T-helper 1 cell treated with Interleukin-12 subunit alpha and Interleukin-12 subunit beta and Interleukin-4 antibody, amounts not matched to agents 30 μg/mL and 1 μg/mL, for 36 hours (primary cell): ENCODE results near the gene USP47.

Experiments
- H3K27ac Mint-ChIP-seq: one replicate; pipeline ENCODE4 v1.8.0; 2021; ENCODE audit warnings: mild to moderate bottlenecking, mixed read lengths
- H3K27me3 Mint-ChIP-seq: one replicate; pipeline ENCODE4 v1.8.0; 2021; ENCODE audit warnings: low read depth, mixed read lengths
- H3K36me3 Mint-ChIP-seq: one replicate; pipeline ENCODE4 v1.8.0; 2021; ENCODE audit warnings: low read depth, mixed read lengths
- H3K4me1 Mint-ChIP-seq: one replicate; pipeline ENCODE4 v1.8.0; 2021; ENCODE audit warnings: low read depth, mixed read lengths
- H3K4me3 Mint-ChIP-seq: one replicate; pipeline ENCODE4 v1.8.0; 2021; ENCODE audit warnings: mild to moderate bottlenecking, moderate library complexity, mixed read lengths
- H3K9me3 Mint-ChIP-seq: one replicate; pipeline ENCODE4 v1.8.0; 2021; ENCODE audit warnings: mixed read lengths

Gene USP47

GRCh38 chr11:11966826-11967668, 125.3 kb downstream of the USP47 start:
- no peak overlapping the region for H3K27ac Mint-ChIP-seq
- no peaks in the 10 kb centered on the region for H3K4me1 Mint-ChIP-seq
- H3K9me3 Mint-ChIP-seq: no peaks in the 10 kb centered on the region
- no peaks in the 10 kb centered on the region for H3K36me3 Mint-ChIP-seq
- H3K27me3 Mint-ChIP-seq: peaks cover 3% of the 10 kb centered on the region
- H3K4me3 Mint-ChIP-seq: no peak overlapping the region

GRCh38 chr11:11967669-11968510, 126.1 kb downstream of the USP47 start:
- Mint-ChIP-seq H3K27ac (no peak overlapping the region), H3K4me1 (no peaks in the 10 kb centered on the region), H3K36me3 (no peaks in the 10 kb centered on the region), H3K9me3 (no peaks in the 10 kb centered on the region), H3K4me3 (no peak overlapping the region), H3K27me3 (peaks cover 3% of the 10 kb centered on the region)

- Mint-ChIP-seq H3K9me3 (no peaks in the 10 kb centered on the region), H3K27me3 (peaks cover 3% of the 10 kb centered on the region), H3K4me1 (no peaks in the 10 kb centered on the region), H3K36me3 (no peaks in the 10 kb centered on the region), H3K4me3 (no peak overlapping the region), H3K27ac (no peak overlapping the region)
Measured at GRCh38 chr11:11968511-11969280, 126.9 kb downstream of the USP47 start.

GRCh38 chr11:11969380-11970215, 127.8 kb downstream of the USP47 start:
- Mint-ChIP-seq H3K9me3 (no peaks in the 10 kb centered on the region), H3K4me3 (no peak overlapping the region), H3K4me1 (no peaks in the 10 kb centered on the region), H3K27ac (no peak overlapping the region), H3K36me3 (no peaks in the 10 kb centered on the region), H3K27me3 (peaks cover 3% of the 10 kb centered on the region)

- Mint-ChIP-seq H3K9me3 (no peaks in the 10 kb centered on the region), H3K27ac (no peak overlapping the region), H3K36me3 (no peaks in the 10 kb centered on the region), H3K27me3 (peaks cover 3% of the 10 kb centered on the region), H3K4me1 (peaks cover 3% of the 10 kb centered on the region), H3K4me3 (no peak overlapping the region)
Measured at GRCh38 chr11:11970556-11970955, 128.8 kb downstream of the USP47 start.

GRCh38 chr11:11971906-11972547, 130.3 kb downstream of the USP47 start:
- Mint-ChIP-seq H3K9me3 (no peaks in the 10 kb centered on the region), H3K27ac (no peak overlapping the region), H3K4me1 (peaks cover 3% of the 10 kb centered on the region)

GRCh38 chr11:11972730-11973341, 131.1 kb downstream of the USP47 start:
- no peak overlapping the region for H3K27ac Mint-ChIP-seq
- H3K36me3 Mint-ChIP-seq: no peaks in the 10 kb centered on the region
- peaks cover 3% of the 10 kb centered on the region for H3K4me1 Mint-ChIP-seq
- no peaks in the 10 kb centered on the region for H3K9me3 Mint-ChIP-seq
- H3K27me3 Mint-ChIP-seq: peaks cover 3% of the 10 kb centered on the region
- H3K4me3 Mint-ChIP-seq: no peak overlapping the region

More at GRCh38 chr11:11971906-11972547, 130.3 kb downstream of the USP47 start:
- Mint-ChIP-seq H3K27me3 (peaks cover 3% of the 10 kb centered on the region), H3K36me3 (no peaks in the 10 kb centered on the region), H3K4me3 (no peak overlapping the region)

- H3K9me3 Mint-ChIP-seq: no peaks in the 10 kb centered on the region
- peaks cover 3% of the 10 kb centered on the region for H3K4me1 Mint-ChIP-seq
- H3K27ac Mint-ChIP-seq: no peak overlapping the region
- no peak overlapping the region for H3K4me3 Mint-ChIP-seq
- peaks cover 5% of the 10 kb centered on the region for H3K27me3 Mint-ChIP-seq
- no peaks in the 10 kb centered on the region for H3K36me3 Mint-ChIP-seq
Measured at GRCh38 chr11:11973361-11973800, 131.6 kb downstream of the USP47 start.

GRCh38 chr11:11973866-11974265, 132.1 kb downstream of the USP47 start:
- Mint-ChIP-seq H3K36me3 (no peaks in the 10 kb centered on the region), H3K27ac (no peak overlapping the region), H3K4me3 (no peak overlapping the region), H3K27me3 (peaks cover 7% of the 10 kb centered on the region), H3K9me3 (no peaks in the 10 kb centered on the region), H3K4me1 (peaks cover 3% of the 10 kb centered on the region)

- Mint-ChIP-seq H3K4me3 (no peak overlapping the region), H3K27me3 (peaks cover 4% of the 10 kb centered on the region), H3K4me1 (peaks cover 3% of the 10 kb centered on the region), H3K27ac (no peak overlapping the region), H3K36me3 (no peaks in the 10 kb centered on the region), H3K9me3 (no peaks in the 10 kb centered on the region)
Measured at GRCh38 chr11:11975201-11976092, 133.7 kb downstream of the USP47 start.

- Mint-ChIP-seq H3K4me3 (no peak overlapping the region), H3K27me3 (peaks cover 4% of the 10 kb centered on the region), H3K9me3 (no peaks in the 10 kb centered on the region), H3K4me1 (peaks cover 3% of the 10 kb centered on the region), H3K36me3 (no peaks in the 10 kb centered on the region), H3K27ac (no peak overlapping the region)
Measured at GRCh38 chr11:11976481-11977127, 134.8 kb downstream of the USP47 start.
